Head of caudate nucleus (tissue), 42 donors: Measurements from ENCODE around the gene HDDC3.
"Not testable (repeated sequence)": the region's sequence is repeated elsewhere in the genome, so short reads cannot be mapped to it uniquely, and the experiment has no call there.

ENCODE experiments used
- DNase-seq, 42 donors: peaks; one replicate each; pipeline versions ENCODE4 v3.0.0 to v3.0.0-alpha.2; 2020 to 2021; ENCODE audit warnings: mixed read lengths in 7 of 42
- intact Hi-C: fragments of 100-400 bp; cut with DNase I; formaldehyde crosslinking; loops from one replicate; pipeline ENCODE4 v1.15.0; 2022

Gene HDDC3

GRCh38 chr15:90915216-90915807, 17.0 kb downstream of the HDDC3 start:
- intact Hi-C loops, result no loop called here
- no peak for DNase-seq

- intact Hi-C loops, result no loop called here
- no peak for DNase-seq
Measured at GRCh38 chr15:90914305-90915080, 17.9 kb downstream of the HDDC3 start.

GRCh38 chr15:90913398-90913944, 18.9 kb downstream of the HDDC3 start:
- no peak for DNase-seq
- intact Hi-C loops, result no loop called here

GRCh38 chr15:90912770-90913075, 19.6 kb downstream of the HDDC3 start:
- intact Hi-C loops, result no loop called here
- DNase-seq, result no peak

- no peak for DNase-seq
- intact Hi-C loops, result no loop called here
Measured at GRCh38 chr15:90911906-90912769, 20.2 kb downstream of the HDDC3 start.

- DNase-seq, result no peak
- intact Hi-C loops, result no loop called here
Measured at GRCh38 chr15:90911302-90911623, 21.1 kb downstream of the HDDC3 start.

GRCh38 chr15:90910441-90911301, 21.7 kb downstream of the HDDC3 start:
- no peak for DNase-seq
- intact Hi-C loops, result no loop called here

- intact Hi-C loops, result no loop called here
- no peak for DNase-seq
Measured at GRCh38 chr15:90909976-90910375, 22.4 kb downstream of the HDDC3 start.

GRCh38 chr15:90909449-90909848, 22.9 kb downstream of the HDDC3 start:
- intact Hi-C loops, DNase-seq: not testable (repeated sequence)

- intact Hi-C loops, result no loop called here
- DNase-seq, result no peak
Measured at GRCh38 chr15:90907838-90908507, 24.4 kb downstream of the HDDC3 start.

- DNase-seq, result peak in 2 of 42 donors; percentile 26 to 37
- intact Hi-C loops, result no loop called here
Measured at GRCh38 chr15:90907051-90907660, 25.2 kb downstream of the HDDC3 start.

- DNase-seq, result peak in 2 of 42 donors; percentile 30 to 33
- intact Hi-C loops, result no loop called here
Measured at GRCh38 chr15:90906181-90906849, 26.0 kb downstream of the HDDC3 start.

- DNase-seq, result no peak
- intact Hi-C loops, result no loop called here
Measured at GRCh38 chr15:90905306-90906180, 26.8 kb downstream of the HDDC3 start.

- intact Hi-C loops, result no loop called here
- DNase-seq, result no peak
Measured at GRCh38 chr15:90904746-90905145, 27.6 kb downstream of the HDDC3 start.

- DNase-seq, result peak in 6 of 42 donors; percentile 21 to 65 (median 45)
- intact Hi-C loops, result loop anchor here (2.0 kb wide), 1 partner anchor 29 kb away; the partner anchor contains the start of gene HDDC3
Measured at GRCh38 chr15:90903733-90904536, 28.4 kb downstream of the HDDC3 start.
